HG02763 (cell line): Measurements from ENCODE around the gene PRUNE2.

Experiments
- ATAC-seq: cut with Tn5 transposase; IDR thresholded peaks from one replicate; pipeline ENCODE4 v1.9.1; 2021; ENCODE audit warnings: mild to moderate bottlenecking, moderate library complexity; ENCODE audit not compliant: unreplicated experiment

PRUNE2 gene

DNA sequence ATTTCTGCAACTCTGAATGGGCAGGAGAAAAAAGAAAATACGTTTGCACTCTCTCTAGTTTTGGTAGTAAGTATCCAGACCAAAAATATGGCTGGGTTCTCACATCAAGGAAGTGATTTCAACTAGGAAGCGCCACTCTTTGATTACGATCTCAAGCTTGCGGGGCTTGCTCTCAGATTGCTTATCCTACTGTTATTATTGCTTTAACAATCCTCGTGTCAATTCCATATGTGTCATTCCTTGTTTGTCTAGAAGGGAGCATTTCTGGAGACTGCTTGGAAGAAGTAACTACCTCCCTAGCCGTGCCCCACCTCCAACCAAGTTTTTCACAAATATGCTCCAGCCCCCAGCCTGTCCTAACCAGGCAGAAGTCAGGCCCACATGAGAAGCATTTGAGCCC is 3.5 kb downstream of the PRUNE2 start:
- ATAC-seq, result no peak

DNA sequence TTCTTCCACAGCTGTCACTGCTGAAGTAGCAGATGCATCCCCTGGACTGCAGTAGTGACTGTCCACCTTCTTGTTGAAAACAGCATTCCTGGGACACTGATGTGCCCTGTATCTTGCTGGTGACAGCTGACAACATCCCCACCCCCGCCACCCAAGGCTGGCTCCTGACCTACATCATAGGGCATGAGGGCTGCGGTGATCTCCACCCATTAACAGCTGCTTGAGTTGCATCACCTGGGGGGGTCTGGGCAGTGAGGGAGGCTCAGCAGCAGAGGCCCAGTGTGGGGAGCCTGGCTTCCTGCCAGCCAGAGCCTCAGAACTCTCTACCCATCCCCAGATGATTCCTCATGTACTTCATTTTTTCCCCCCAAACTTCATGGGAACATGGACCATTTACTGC is 4.1 kb downstream of the PRUNE2 start:
- no peak for ATAC-seq

DNA sequence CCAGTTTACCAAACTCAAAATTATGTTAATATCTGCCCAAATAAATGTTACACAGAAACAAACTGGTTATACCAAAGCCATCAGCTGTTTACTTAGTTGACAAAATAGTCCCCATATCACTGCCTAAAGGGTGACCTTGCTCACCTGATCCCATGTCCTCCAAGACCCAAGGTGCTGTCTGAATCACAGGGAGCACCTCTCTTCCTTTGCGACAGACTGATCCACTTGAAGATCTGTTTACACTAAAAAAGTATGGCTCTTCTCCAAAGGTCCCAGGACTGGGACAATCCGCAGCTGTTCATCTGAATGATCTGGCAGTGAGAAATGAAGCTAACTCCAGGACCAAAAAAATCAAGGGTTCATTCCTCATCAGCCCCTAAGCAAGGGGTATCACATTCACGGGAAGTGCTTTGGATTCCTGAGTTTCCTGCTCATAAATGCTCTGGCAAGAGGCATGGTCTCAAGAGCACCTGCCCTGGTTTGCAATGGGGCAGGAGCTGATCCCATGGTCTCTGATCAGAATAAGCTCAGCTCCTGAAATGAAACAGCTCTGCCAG is 5.0 kb downstream of the PRUNE2 start:
- no peak for ATAC-seq

DNA sequence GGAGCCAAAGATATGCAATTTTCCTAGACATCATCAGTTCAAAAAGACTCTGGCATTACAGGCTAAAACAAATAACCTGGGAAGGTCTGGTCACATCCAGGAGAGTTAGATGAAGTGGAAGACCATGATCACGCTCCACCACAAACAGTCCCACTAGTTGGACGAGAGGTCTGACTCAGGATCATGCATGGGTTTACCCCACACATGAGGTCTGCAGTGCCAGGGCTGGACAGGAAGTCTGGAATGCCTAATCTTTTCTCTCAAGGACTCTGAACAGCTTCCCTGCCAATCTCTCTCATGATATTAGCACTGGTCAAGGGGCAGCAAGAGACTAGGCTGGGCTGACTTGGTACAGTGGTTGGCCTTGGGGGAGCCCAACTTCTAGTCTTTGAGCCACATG is 7.1 kb downstream of the PRUNE2 start:
- ATAC-seq, result no peak

DNA sequence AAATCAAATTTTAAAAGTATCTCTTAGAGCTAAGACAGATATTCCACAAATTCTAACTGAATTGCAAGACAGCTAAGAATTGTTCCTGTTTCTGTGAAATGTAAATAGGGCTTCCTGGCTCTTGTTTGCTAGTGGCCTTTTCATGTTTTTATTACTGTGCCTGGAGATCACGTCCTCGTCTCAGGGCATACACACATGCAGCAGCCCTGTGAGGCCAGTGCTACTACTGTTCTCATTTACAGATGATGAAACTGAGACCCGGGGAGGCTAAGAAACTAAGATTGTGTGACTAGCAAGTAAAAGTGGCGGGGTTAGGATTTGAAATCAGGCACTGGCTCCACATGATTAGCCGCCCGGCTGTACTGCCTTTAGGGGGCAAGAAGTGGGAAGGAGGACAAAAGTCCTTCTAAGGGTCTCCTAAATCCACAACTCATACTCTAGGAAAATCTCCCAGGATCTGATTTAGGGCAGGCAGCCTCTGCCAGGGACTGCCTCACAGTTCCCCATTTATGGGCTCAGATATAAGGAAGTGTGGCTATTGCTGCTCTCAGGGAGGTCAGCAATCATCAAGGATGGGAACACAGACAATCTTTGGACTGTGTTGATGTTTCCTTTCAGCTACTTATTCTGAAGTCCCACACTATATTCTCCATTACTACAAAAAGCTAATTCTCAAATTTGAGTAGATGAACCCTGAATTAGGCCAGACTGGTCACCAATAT is 7.9 kb downstream of the PRUNE2 start:
- no peak for ATAC-seq

DNA sequence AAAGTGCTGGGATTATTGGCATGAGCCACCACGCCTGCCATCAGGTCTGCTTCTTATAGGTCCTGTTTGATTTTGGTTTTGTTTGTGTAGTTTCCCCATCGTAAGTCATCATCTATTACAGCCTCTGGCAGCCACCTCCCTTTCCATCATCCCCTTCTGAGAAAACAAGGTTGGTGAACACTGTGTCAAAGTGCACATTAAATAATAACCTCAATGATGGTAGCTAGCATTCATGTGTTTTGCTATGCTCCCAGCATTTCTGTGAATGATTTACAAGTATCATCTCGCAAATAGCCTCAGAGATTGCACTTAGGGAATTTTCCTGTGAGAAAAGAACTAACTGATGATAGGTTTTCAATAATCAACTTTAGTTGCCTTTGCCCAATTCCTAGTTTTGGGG is 9.9 kb downstream of the PRUNE2 start:
- ATAC-seq, result no peak

DNA sequence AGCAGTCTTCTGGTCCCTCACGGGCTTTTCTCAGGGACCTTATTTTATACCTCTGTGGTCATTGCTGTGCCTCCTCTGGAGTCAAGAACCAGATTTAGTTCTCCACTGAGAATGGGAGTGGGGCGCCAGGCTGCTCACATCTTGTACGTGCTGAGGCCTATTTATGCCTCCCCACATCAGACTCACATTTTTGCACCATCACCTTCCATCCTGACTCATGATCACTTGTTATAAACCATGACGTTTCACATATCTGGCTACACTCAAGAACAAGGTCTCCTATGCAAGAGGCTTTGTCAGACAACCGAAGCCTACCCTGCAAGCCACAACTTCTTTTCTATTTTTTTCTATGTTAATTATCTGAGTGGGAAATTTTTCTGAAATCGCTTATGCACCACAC is 10.7 kb downstream of the PRUNE2 start:
- no peak for ATAC-seq

DNA sequence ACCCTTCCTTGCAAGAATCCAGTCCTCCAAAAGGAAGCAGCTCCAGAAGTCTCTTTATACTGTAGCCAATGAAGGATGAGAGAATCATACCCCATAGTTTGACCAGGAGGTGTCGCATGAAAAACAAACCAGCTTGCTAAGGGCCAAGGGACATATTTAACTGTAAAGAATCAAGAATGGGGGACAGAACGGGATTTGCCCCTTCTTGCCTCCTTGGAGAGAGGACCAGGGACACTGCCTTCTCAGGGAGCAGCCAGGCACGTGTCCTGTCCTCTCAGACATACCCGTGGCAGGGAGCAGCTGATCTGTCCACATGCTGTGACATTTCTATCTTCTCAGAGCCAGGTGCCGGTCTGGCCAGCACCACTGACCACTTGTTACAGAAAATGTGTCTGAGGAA is 11.7 kb downstream of the PRUNE2 start:
- ATAC-seq, result no peak

DNA sequence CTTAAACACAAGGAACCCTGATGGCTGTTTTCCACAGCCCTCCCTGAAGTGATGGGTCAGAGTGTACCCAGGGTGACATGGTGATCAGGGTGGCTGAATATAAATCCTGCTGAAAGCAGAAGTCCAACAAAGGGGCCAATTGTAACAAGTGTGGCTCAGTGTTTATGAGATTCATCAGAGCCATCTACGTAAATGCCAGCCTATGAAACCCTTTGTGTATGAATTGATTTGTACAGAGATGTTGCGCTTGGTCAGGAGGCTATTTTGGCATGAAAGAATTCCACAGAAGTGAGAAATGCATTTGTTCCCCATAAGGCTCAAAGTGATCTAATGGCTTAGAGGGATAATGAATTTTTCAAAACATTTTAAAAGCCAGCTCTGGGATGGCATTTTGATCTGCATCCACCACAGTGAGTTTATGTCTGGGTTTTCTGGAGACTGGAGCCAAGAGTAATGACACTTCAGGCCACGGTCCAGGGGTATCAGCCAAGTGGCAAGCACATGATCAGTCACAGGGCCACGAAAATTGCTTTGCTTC is 12.4 kb downstream of the PRUNE2 start:
- no peak for ATAC-seq

DNA sequence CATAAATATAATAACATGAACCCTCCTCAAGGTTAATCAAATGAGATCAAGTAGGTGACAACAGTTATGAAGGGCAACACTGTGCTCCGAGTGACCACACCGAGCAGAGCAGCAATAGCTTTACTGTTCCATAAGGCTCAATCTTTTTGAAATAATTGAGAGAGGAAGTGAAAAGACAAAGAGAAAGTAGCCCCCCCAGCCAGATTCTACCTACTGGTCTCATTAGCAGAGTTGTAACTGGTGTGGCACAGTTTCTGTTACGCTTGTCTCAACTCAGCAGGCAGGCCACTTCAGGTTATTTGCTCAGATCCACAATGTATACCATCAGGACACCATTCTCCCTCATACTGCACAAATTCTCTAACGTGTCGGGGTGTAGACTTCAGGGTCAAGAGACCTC is 14.0 kb downstream of the PRUNE2 start:
- no peak for ATAC-seq

DNA sequence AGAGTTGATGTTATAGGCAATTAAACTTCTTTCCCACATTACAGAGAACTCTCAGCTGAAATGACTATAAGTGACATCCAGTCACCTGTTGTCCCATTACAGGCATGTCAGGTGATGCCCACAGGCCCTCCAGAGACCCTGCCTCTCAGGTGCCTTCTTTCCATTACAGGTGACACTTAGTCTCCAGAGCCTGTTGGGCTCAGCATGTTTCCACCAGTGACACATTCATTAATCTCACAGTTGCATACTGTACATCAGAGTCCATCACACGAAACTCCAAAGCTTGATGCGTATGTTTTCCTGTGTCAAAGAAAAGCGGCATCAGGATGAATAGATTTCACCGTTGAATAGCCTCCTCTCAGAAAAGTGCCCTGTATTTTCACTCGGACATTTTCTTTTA is 14.6 kb downstream of the PRUNE2 start:
- no peak for ATAC-seq

DNA sequence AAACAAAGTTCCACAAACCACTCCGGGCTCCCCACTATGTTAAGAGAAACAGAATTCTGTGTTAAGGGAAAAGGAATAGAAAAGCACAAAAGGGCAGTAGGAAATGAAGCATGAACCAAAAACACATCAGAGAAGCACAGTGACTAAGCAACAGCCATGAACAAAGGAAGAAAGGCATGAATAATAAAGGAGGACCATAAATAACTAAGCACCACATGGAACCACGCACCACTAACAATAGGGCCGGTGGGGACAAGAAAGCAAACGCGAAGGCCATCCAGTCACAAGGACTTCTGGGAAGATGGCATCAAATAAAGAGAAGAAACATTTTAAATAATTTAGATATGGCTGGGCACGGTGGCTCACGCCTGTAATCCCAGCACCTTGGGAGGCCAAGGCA is 18.0 kb downstream of the PRUNE2 start:
- no peak for ATAC-seq

DNA sequence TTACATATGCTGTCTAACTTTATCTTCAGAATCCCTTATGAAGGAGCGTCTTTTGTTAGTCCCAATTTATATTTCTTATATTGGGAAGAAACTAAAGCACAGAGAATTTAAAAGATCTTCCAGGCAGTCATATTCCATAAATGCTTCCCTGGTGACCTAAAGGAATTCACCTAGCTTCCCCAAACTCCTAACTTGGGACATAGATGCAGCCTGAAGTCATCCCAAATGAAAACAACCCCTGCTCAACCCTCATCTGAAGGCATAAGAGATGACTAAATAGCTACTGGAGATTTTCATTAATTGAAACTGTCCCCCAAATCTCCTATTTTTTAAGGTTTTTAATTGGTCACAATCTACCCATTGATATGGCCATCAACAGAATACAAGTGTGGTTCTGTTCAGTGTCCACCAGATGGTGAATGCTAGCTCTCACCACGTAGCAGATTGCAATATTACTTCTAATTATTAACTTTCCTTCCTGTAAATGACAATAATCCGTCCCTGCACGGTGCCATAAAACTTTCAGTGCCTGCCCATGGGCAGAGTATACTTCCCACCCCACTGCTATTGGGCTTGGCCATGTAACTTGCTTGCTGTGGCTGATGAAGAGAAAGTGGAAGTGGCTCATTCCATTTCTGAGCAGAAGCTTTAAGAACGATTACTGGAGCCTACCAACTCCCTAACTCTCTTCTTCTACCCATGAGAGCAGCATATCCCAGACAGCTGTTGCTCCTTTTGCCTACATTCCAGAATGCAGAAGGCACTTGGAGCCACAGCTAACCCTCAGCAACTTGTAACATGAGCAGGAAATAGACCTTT is 18.7 kb downstream of the PRUNE2 start:
- ATAC-seq, result no peak

DNA sequence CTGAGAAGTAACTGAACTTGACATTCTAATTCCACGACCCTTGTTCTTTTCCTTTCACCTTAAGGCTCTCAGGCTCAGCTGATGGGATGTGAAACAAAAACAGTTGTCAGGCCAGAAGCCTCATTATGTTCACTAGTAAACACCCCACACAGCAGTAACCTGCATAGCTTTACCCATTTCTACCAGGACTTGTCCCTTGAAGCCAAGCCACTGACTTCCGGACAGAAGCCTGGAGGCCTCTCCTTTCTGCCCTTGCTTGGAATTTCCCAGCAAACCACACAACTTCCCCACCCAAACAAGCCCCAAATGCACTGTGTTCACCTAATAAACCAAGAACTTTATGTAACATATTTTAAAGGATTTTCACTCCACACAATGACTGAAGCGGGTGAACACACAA is 19.6 kb downstream of the PRUNE2 start:
- no peak for ATAC-seq

DNA sequence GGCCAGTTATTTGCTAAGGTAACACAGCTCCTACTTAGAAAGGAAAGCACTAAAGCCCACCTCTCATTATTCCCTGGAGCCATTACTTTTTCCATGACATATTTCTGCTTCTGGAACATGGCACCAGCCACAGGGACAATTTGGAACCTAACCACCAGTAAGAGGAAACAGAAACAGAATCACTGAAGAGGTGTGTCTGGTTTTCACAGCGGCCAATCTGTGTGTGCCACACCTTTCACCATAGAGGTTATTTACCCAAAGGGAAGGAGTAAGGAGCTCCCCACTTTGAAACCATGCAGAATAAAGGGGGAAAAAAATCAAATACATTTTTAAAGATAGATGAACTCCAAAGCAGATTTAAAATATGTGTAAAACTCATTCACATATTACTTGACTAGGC is 21.1 kb downstream of the PRUNE2 start:
- ATAC-seq, result no peak

DNA sequence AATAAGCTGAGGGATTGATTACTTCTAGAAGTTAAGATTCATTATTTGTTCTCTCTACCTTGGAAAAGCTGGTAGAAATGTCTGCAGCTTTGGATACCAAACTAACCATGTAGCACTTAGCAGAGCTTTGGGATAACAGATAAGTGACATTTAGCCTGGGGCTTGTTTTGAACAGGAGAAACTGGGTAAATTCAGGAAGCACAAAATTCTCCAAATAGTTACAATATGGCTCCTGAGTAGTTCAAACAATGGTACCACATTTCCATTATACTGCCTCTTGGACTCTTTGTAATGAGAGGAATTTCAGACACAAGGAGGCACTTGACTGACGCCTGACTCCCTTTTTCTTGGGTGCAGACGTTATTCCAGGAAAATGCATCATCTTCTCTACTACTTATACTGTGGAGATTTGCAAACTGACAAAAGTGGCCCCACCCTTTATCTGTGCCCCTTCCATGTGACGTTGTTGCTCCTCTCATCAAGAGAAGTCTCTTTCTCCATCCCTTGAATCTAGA is 22.5 kb downstream of the PRUNE2 start:
- ATAC-seq, result no peak

DNA sequence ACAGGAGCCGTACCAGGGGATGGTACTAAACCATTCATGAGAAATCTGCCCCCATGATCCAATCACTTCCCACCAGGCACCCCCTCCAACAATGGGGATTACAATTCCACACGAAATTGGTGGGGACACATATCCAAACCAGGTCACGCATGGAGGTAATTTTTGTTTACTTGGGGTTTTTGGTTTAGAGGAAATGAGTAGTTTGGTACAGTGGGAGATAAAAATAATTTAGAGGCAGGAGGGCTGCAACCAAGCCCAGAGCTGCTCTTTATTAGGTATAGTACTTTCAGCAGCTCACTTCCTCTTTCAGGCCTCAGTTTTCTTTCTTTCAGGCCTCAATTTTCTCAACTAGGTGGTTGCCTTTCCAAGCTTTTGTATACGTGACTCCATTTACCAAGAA is 23.2 kb downstream of the PRUNE2 start:
- peak; percentile 76 for ATAC-seq

DNA sequence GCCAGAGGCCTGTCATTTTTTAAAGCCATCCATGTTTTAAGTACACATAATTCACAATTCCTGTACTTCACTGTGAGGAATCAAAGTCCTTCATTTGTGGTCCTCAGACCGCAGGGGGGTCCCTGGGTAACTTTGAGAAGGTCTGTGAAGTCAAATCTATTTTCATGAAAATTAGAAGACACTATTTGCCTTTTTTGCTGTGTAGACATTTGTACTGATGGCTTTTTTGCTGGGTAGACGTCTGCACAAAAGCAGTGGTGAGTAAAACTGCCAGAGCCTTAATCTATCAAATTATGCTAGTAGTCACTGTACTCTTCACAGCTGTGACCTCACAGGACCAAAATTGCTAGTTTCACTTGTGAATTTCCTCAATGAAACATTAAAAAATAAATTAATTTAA is 25.7 kb downstream of the PRUNE2 start:
- no peak for ATAC-seq

DNA sequence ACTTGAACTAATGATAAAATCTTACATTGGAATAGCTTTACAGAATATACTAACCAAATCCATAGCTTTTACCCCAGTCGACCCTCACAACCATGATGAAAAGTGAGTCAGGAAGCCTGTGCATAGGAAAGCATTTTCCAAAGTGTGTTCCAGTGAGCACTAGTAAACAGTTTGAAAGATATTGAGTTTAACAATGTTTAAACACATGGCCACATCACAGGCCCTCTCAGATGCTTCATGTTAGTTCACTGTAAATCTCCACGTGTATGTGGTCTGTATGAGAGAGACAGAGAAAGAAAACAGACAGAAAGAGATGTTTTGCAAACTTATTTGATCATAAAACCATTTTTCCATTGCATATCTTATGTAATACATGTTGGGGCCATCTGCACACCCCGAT is 27.0 kb downstream of the PRUNE2 start:
- no peak for ATAC-seq

DNA sequence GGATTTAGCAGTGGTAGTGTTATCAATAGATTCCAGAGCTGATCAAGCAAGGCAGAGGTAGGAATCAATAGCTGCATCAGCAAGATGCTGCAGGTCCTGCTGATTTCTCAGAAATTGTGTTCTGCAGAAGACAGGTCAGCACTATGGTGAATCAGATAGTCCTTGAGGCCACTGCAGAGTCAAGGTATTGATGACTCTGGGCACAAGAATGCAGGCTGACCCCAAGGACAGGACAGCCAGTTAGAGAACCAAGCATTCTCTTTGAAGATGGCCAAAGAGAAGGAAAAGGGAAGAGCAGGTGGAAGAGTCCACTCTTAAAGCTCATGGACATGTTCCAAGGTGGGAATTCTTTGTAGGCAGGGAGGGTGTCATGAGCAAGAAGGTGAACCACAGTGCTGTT is 28.0 kb downstream of the PRUNE2 start:
- no peak for ATAC-seq

DNA sequence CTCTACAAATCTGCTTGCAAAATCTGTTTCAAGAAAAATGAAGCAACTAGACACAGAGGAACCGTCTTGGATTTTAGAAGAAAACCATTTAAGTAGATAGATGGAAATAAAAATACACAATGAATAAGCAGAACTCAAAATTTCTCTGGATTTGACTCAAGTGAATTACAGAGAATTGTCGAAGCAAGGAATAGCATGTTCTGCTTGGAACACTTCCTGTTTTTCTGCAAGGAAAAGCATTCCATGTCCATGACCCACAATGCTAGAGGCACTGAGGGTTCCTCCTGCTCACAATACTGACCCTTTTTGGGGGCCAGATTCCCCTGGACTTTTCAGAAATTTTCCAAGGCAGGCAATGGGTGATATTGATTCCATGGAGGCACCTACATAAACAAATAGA is 29.8 kb downstream of the PRUNE2 start:
- no peak for ATAC-seq

DNA sequence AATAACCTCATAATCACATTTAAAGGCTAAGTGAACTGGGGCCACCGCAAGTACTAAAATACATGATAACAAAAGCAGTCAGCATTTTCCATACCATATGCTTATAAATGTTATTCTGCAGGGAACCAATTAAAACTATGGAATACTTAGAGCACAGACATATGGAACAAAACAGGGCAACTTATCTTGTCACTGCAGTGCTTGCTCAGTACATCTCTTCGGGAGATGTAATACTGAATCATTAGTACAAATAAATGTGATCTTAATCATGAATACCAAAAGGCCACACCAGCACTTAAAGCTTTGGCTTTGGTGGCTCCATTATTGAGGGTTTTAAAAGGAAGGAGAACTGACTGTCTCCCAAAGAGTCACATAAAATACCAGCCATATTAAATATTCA is 32.1 kb downstream of the PRUNE2 start:
- no peak for ATAC-seq
